IMR-90 (cell line): ENCODE results near the gene GPR157. TPM values are rescaled to one million over a fixed set of nuclear protein-coding genes. Genes with fewer than 3 reads are reported as not detected.
"Not testable (repeated sequence)": the region's sequence is repeated elsewhere in the genome, so short reads cannot be mapped to it uniquely, and the experiment has no call there.

ENCODE experiments used
- ATAC-seq: fragments of 200-7000 bp; cut with Tn5 transposase; 2 replicates; pipeline ENCODE4 v1.9.1; 2020; ENCODE audit warnings: low read depth, mild to moderate bottlenecking, moderate library complexity
- BruUV-seq: library from RNA; stranded (reverse); fragments of 400-500 nt; replicated peaks from 2 replicates; lab custom pipeline; 2021; lab: Mats Ljungman, UMichigan
- CTCF ChIA-PET: fragments of 300-600 bp; formaldehyde crosslinking; extraction: SDS; loops from one replicate; lab custom pipeline; 2021; ENCODE audit warnings: antibody characterized with exemption; lab: Yijun Ruan, JAX
- POLR2A ChIA-PET: fragments of 300-600 bp; sonication (Branson Sonifier 250); formaldehyde crosslinking; loops from one replicate; lab custom pipeline; 2022; ENCODE audit warnings: antibody characterized with exemption; ENCODE audit not compliant: unreplicated experiment; lab: Charles Lee
- DNase-seq: peaks from one replicate; pipeline ENCODE4 v3.0.0; 2013
- H2AFZ ChIP-seq: replicated peaks from 2 replicates; pipeline ENCODE3; 2013; ENCODE audit warnings: low read length, mild to moderate bottlenecking; ENCODE audit not compliant: poor library complexity
- H2AK5ac ChIP-seq: 2 replicates; pipeline ENCODE4 v1.6.1; 2013; ENCODE audit warnings: low read depth, low read length, inconsistent platforms
- H2AK9ac ChIP-seq: replicated peaks from 2 replicates; pipeline ENCODE3; 2013; ENCODE audit warnings: mild to moderate bottlenecking, low read depth, low read length, moderate library complexity; ENCODE audit not compliant: poor library complexity
- H2BK120ac ChIP-seq: 2 replicates; pipeline ENCODE4 v1.6.1; 2013; ENCODE audit warnings: low read depth, low read length, inconsistent platforms
- H2BK15ac ChIP-seq: 3 replicates; pipeline ENCODE4 v1.6.1; 2013; ENCODE audit warnings: low read depth, low read length, inconsistent platforms
- H2BK20ac ChIP-seq: 2 replicates; pipeline ENCODE4 v1.6.1; 2013; ENCODE audit warnings: low read depth, mild to moderate bottlenecking, inconsistent platforms, low read length, moderate library complexity
- H2BK5ac ChIP-seq: 2 replicates; pipeline ENCODE4 v1.6.1; 2013; ENCODE audit warnings: mild to moderate bottlenecking, low read depth, low read length, inconsistent platforms; ENCODE audit not compliant: poor library complexity, severe bottlenecking
- H3K14ac ChIP-seq: replicated peaks from 2 replicates; pipeline ENCODE4 v1.6.1; 2013; ENCODE audit warnings: low read depth, low read length, inconsistent platforms
- H3K18ac ChIP-seq: 2 replicates; pipeline ENCODE4 v1.6.1; 2013; ENCODE audit warnings: low read depth, low read length, control low read depth
- H3K23ac ChIP-seq: 2 replicates; pipeline ENCODE4 v1.6.1; 2013; ENCODE audit warnings: low read depth, low read length, inconsistent platforms
- H3K27ac ChIP-seq: 2 replicates; pipeline ENCODE4 v1.5.1; 2013; ENCODE audit warnings: mild to moderate bottlenecking, control low read depth, low read length; ENCODE audit not compliant: insufficient read depth
- H3K27me3 ChIP-seq: 2 replicates; pipeline ENCODE4 v1.6.1; 2013; ENCODE audit warnings: low read length; ENCODE audit not compliant: control insufficient read depth, insufficient read depth
- H3K36me3 ChIP-seq: 2 replicates; pipeline ENCODE4 v1.6.1; 2013; ENCODE audit warnings: low read length, mixed read lengths; ENCODE audit not compliant: control insufficient read depth, insufficient read depth
- H3K4ac ChIP-seq: 2 replicates; pipeline ENCODE4 v1.6.1; 2013; ENCODE audit warnings: low read depth, low read length, inconsistent platforms
- H3K4me1 ChIP-seq: 2 replicates; pipeline ENCODE4 v1.6.1; 2013; ENCODE audit warnings: low read length, mixed read lengths; ENCODE audit not compliant: control insufficient read depth, insufficient read depth
- H3K4me2 ChIP-seq: 2 replicates; pipeline ENCODE4 v1.6.1; 2013; ENCODE audit warnings: low read depth, mild to moderate bottlenecking, control low read depth, low read length, moderate library complexity
- H3K4me3 ChIP-seq: 2 replicates; pipeline ENCODE4 v1.5.1; 2013; ENCODE audit warnings: low read depth, mild to moderate bottlenecking, control low read depth, low read length, moderate library complexity; ENCODE audit not compliant: insufficient read depth
- H3K56ac ChIP-seq: 2 replicates; pipeline ENCODE4 v1.6.1; 2013; ENCODE audit warnings: low read length, inconsistent platforms; ENCODE audit not compliant: insufficient read depth; ENCODE audit errors: extremely low read depth
- H3K79me1 ChIP-seq, 2 experiments: 2 replicates each; pipeline ENCODE4 v1.6.1; 2013; ENCODE audit warnings: low read length in 2 of 2, inconsistent platforms in 1 of 2, low read depth in 1 of 2
- H3K9ac ChIP-seq: 2 replicates; pipeline ENCODE4 v1.6.1; 2013; ENCODE audit warnings: low read depth, low read length, control low read depth
- H3K9me1 ChIP-seq: 2 replicates; pipeline ENCODE4 v1.6.1; 2013; ENCODE audit warnings: low read length, inconsistent platforms; ENCODE audit not compliant: insufficient read depth
- H3K9me3 ChIP-seq: 2 replicates; pipeline ENCODE4 v1.6.1; 2013; ENCODE audit warnings: low read length; ENCODE audit not compliant: control insufficient read depth, insufficient read depth
- H4K20me1 ChIP-seq: 2 replicates; pipeline ENCODE4 v1.6.1; 2013; ENCODE audit warnings: low read length, inconsistent platforms; ENCODE audit not compliant: insufficient read depth
- H4K5ac ChIP-seq: 2 replicates; pipeline ENCODE4 v1.6.1; 2013; ENCODE audit warnings: mild to moderate bottlenecking, low read depth, low read length, control low read depth
- H4K8ac ChIP-seq, 2 experiments: 2 replicates each; pipeline ENCODE4 v1.6.1; 2013; ENCODE audit warnings: low read depth in 2 of 2, low read length in 2 of 2, control low read depth in 1 of 2, inconsistent platforms in 1 of 2
- H4K91ac ChIP-seq: 2 replicates; pipeline ENCODE4 v1.6.1; 2013; ENCODE audit warnings: low read depth, low read length, inconsistent platforms; ENCODE audit not compliant: insufficient read depth
- WGBS, 2 experiments: methylation state at CpG; one replicate each; pipeline versions ENCODE4 v1.1.5 to v1.1.7; 2013; ENCODE audit warnings: missing lambda C conversion rate in 2 of 2; ENCODE audit not compliant: insufficient read length in 1 of 2; ENCODE audit errors: extremely low coverage in 2 of 2; 5-methylcytosine and 5-hydroxymethylcytosine counted together
- dilution Hi-C: fragments of 300-500 bp; cut with HindIII; formaldehyde crosslinking; loops from one replicate; pipeline ENCODE4 v1.14.3; 2018; ENCODE audit warnings: low sequenced_read_pairs; ENCODE audit not compliant: unreplicated experiment
- in situ Hi-C: fragments of 300-500 bp; cut with MboI; formaldehyde crosslinking; loops from 3 replicates; pipeline ENCODE4 v1.14.3; 2019; ENCODE audit warnings: low sequenced_read_pairs, inconsistent platforms, mixed read lengths
- intact Hi-C: fragments of 100-400 bp; cut with micrococcal nuclease; formaldehyde crosslinking; loops from 2 replicates; pipeline ENCODE4 v1.10.0; 2022
- polyA plus RNA-seq, 3 experiments: library from polyadenylated mRNA; depleted of rRNA; stranded (reverse); fragments of >200 nt; gene quantifications; 2 replicates each; pipeline ENCODE4 v1.2.3, GENCODE V29; 2012; ENCODE audit warnings: low replicate concordance in 1 of 3
- total RNA-seq: library from RNA; depleted of rRNA; stranded (reverse); fragments of >200 nt; gene quantifications from 2 replicates; pipeline ENCODE4 v1.2.3, GENCODE V29; 2012

The GPR157 gene
- total and polyA plus RNA-seq, 2 of the 4 experiments (the other 2 are of a cell fraction), result 1.8 to 2.7 TPM

GRCh38 chr1:9124389-9124788, 4.5 kb downstream of the GPR157 start:
- H4K8ac ChIP-seq, H3K56ac ChIP-seq, H3K4me3 ChIP-seq, H4K5ac ChIP-seq, H2BK5ac ChIP-seq, POLR2A ChIA-PET, H3K4me2 ChIP-seq, H2AK5ac ChIP-seq, BruUV-seq, H2BK120ac ChIP-seq, H2BK20ac ChIP-seq, H2AFZ ChIP-seq, H3K27me3 ChIP-seq, H3K27ac ChIP-seq, H3K9me3 ChIP-seq, H3K36me3 ChIP-seq, H2AK9ac ChIP-seq, H3K9me1 ChIP-seq, H3K9ac ChIP-seq, H3K4ac ChIP-seq, DNase-seq, intact Hi-C loops, H3K18ac ChIP-seq, ATAC-seq, H4K91ac ChIP-seq, dilution Hi-C loops, H2BK15ac ChIP-seq, H3K14ac ChIP-seq, H4K20me1 ChIP-seq, H3K23ac ChIP-seq: not testable (repeated sequence)
- Histone ChIP-seq H3K79me1 (peaks cover 5 to 16% of the 10 kb centered on the region in 2 experiments; a peak in 3 of 4 replicates), H3K4me1 (peaks cover 12% of the 10 kb centered on the region)
- WGBS, 2 experiments, result no CpG with 5 or more reads among the region's 8 CpGs
- CTCF ChIA-PET, result interaction anchor here (0.6 kb wide), 1 partner anchor 331 kb away, joined by 7 read pairs; no protein-coding TSS in a partner anchor
- in situ Hi-C loops, result loop anchor here (10.0 kb wide), 1 partner anchor 60 kb away; the partner anchor contains the start of gene SLC2A5

GRCh38 chr1:9123665-9124064, 5.2 kb downstream of the GPR157 start:
- CTCF ChIA-PET, result interaction anchor here (0.6 kb wide), 1 partner anchor 242 kb away, joined by 3 read pairs; no protein-coding TSS in a partner anchor
- WGBS, 2 experiments, result no CpG with 5 or more reads among the region's 2 CpGs
- not testable (repeated sequence) for H2BK120ac ChIP-seq

More at GRCh38 chr1:9123665-9124064, 5.2 kb downstream of the GPR157 start:
- H3K36me3 ChIP-seq, H4K20me1 ChIP-seq, H3K9me1 ChIP-seq, H3K9me3 ChIP-seq, intact Hi-C loops, H2AFZ ChIP-seq, ATAC-seq, BruUV-seq, H2BK20ac ChIP-seq, H3K4me2 ChIP-seq, H3K27me3 ChIP-seq, H3K18ac ChIP-seq, dilution Hi-C loops, H3K4me3 ChIP-seq, H4K8ac ChIP-seq, H4K5ac ChIP-seq, H3K14ac ChIP-seq, H2BK15ac ChIP-seq, H2AK5ac ChIP-seq, H2BK5ac ChIP-seq, H3K56ac ChIP-seq, POLR2A ChIA-PET, H3K9ac ChIP-seq, H4K91ac ChIP-seq, DNase-seq, H3K23ac ChIP-seq, H2AK9ac ChIP-seq, H3K27ac ChIP-seq, H3K4ac ChIP-seq: not testable (repeated sequence)
- Histone ChIP-seq H3K79me1 (peaks cover 5 to 16% of the 10 kb centered on the region in 2 experiments; a peak in 3 of 4 replicates), H3K4me1 (peaks cover 12% of the 10 kb centered on the region)
- in situ Hi-C loops, result loop anchor here (10.0 kb wide), 1 partner anchor 59 kb away; the partner anchor contains the start of gene SLC2A5
